ENCODE data around the gene MAP3K2. TPM values are rescaled to one million over a fixed set of nuclear protein-coding genes. Genes with fewer than 3 reads are reported as not detected.

Gene MAP3K2
- total and polyA plus RNA-seq, 4 donors, result 5.9 to 46.2 (median 17.0) TPM

GRCh38 chr2:127419448-127420038, 31.8 kb upstream of the MAP3K2 start (continued):
- TF ChIP-seq CTCF (IDR thresholded peaks at IDR 0.05; ENCODE audit: low read depth, low read length, missing input control), result no peak

- Histone ChIP-seq H3K4me1 (ENCODE audit: control insufficient read depth in 4 of 4, insufficient read depth in 4 of 4, low read length in 3 of 4) (peaks cover 17 to 72% (median 50%) of the 10 kb centered on the region in 4 donors), H3K27ac (ENCODE audit: low read depth in 1 of 2, low read length in 2 of 2) (peak overlapping the region; percentile 91 to 92), H3K27me3 (ENCODE audit: control insufficient read depth in 4 of 4, insufficient read depth in 4 of 4, low read length in 3 of 4) (no peaks in the 10 kb centered on the region), H3K4me3 (ENCODE audit: low read depth in 1 of 3, low read length in 3 of 3) (peak overlapping the region; percentile 56 to 72 (median 64)), H3K36me3 (ENCODE audit: control insufficient read depth in 4 of 4, insufficient read depth in 3 of 4, low read depth in 1 of 4, low read length in 3 of 4) (no peaks in the 10 kb centered on the region), H3K9me3 (ENCODE audit: control insufficient read depth in 4 of 4, low read length in 3 of 4) (no peaks in the 10 kb centered on the region), H3K9ac (ENCODE audit: low read depth in 1 of 2, low read length in 2 of 2) (peak overlapping the region; percentile 76 to 77)
- no peak for DNase-seq (ENCODE audit: low spot score)
- WGBS, result 40% methylated on average over 4 of the region's 4 CpGs
- no peak for TF ChIP-seq SP1 (IDR thresholded peaks at IDR 0.05)
- TF ChIP-seq ATF3 (IDR thresholded peaks at IDR 0.05), result no peak
- TF ChIP-seq YY1 (IDR thresholded peaks at IDR 0.05), result no peak
- no peak for TF ChIP-seq JUND (IDR thresholded peaks at IDR 0.05)
- no peak for TF ChIP-seq RXRA (IDR thresholded peaks at IDR 0.05)
- no peak for TF ChIP-seq RAD21 (IDR thresholded peaks at IDR 0.05)
- TF ChIP-seq FOXA1 (IDR thresholded peaks at IDR 0.05), result no peak
- no peak for TF ChIP-seq FOXA2 (IDR thresholded peaks at IDR 0.05)
- TF ChIP-seq EGR1 (IDR thresholded peaks at IDR 0.05; ENCODE audit: low read depth in 2 of 2), result no peak
- no peak for TF ChIP-seq NR2F2 (IDR thresholded peaks at IDR 0.05)
- TF ChIP-seq GABPA (IDR thresholded peaks at IDR 0.05 in 1 of 2, conservative IDR thresholded peaks at IDR 0.05 in 1 of 2), result no peak
Observed at GRCh38 chr2:127419112-127419430, 31.3 kb upstream of the MAP3K2 start.

- Histone ChIP-seq H3K27ac (ENCODE audit: low read depth in 1 of 2, low read length in 2 of 2) (peak within 1 kb of the TSS; percentile 91 to 92), H3K9ac (ENCODE audit: low read depth in 1 of 2, low read length in 2 of 2) (peak within 1 kb of the TSS; percentile 76 to 77), H3K36me3 (ENCODE audit: control insufficient read depth in 4 of 4, insufficient read depth in 3 of 4, low read depth in 1 of 4, low read length in 3 of 4) (no peaks in the 10 kb centered on the region), H3K4me3 (ENCODE audit: low read depth in 1 of 3, low read length in 3 of 3) (peak within 1 kb of the TSS; percentile 56 to 72 (median 64)), H3K27me3 (ENCODE audit: control insufficient read depth in 4 of 4, insufficient read depth in 4 of 4, low read length in 3 of 4) (no peaks in the 10 kb centered on the region), H3K4me1 (ENCODE audit: control insufficient read depth in 4 of 4, insufficient read depth in 4 of 4, low read length in 3 of 4) (peaks cover 17 to 77% (median 53%) of the 10 kb centered on the region in 4 donors), H3K9me3 (ENCODE audit: control insufficient read depth in 4 of 4, low read length in 3 of 4) (no peaks in the 10 kb centered on the region)
- 40% methylated on average over 16 of the region's 16 CpGs for WGBS
- peak; percentile 53 for DNase-seq (ENCODE audit: low spot score)
- TF ChIP-seq JUND (IDR thresholded peaks at IDR 0.05), result no peak
- peak; percentile 44 for TF ChIP-seq REST (IDR thresholded peaks at IDR 0.05)
- peak in 1 of 2 donors; percentile 75 for TF ChIP-seq HNF4A (conservative IDR thresholded peaks at IDR 0.05)
- no peak for TF ChIP-seq GABPA (IDR thresholded peaks at IDR 0.05 in 1 of 2, conservative IDR thresholded peaks at IDR 0.05 in 1 of 2)
- TF ChIP-seq YY1 (IDR thresholded peaks at IDR 0.05), result peak; percentile 96
- TF ChIP-seq FOXA2 (IDR thresholded peaks at IDR 0.05), result no peak
- peak; percentile 74 to 75 for TF ChIP-seq RXRA (IDR thresholded peaks at IDR 0.05)
- TF ChIP-seq NR2F2 (IDR thresholded peaks at IDR 0.05), result peak; percentile 22
- no peak for TF ChIP-seq ZBTB33 (IDR thresholded peaks at IDR 0.05)
- peak; percentile 28 for TF ChIP-seq CTCF (IDR thresholded peaks at IDR 0.05; ENCODE audit: low read depth, low read length, missing input control)
- TF ChIP-seq RAD21 (IDR thresholded peaks at IDR 0.05), result peak; percentile 32
- peak; percentile 36 for TF ChIP-seq FOXA1 (IDR thresholded peaks at IDR 0.05)
- TF ChIP-seq MAX (IDR thresholded peaks at IDR 0.05), result peak; percentile 69
- peak; percentile 48 for TF ChIP-seq TAF1 (conservative IDR thresholded peaks at IDR 0.05)
- TF ChIP-seq ATF3 (IDR thresholded peaks at IDR 0.05), result no peak
Observed at GRCh38 chr2:127418300-127419111, 30.7 kb upstream of the MAP3K2 start, which contains the start of gene PROC. Gene PROC, plus strand, starts transcription at chr2:127418427. Its CDS starts 1,516 bp downstream, at chr2:127419943.

All from liver (tissue), 9 donors.